HEK293 (cell line): Measurements from ENCODE around the gene TRAF1.

ENCODE experiments used
- CTCF ChIA-PET: fragments of 350-600 bp; formaldehyde crosslinking; extraction: SDS; loops from one replicate; lab custom pipeline; 2021; ENCODE audit warnings: antibody characterized with exemption; lab: Yijun Ruan, JAX
- POLR2A ChIA-PET: fragments of 300-600 bp; formaldehyde crosslinking; extraction: SDS; loops from one replicate; lab custom pipeline; 2020; ENCODE audit warnings: antibody characterized with exemption, inconsistent platforms; lab: Yijun Ruan, JAX
- H3K27ac ChIP-seq: fragments of 200-500 bp; sonication (Bioruptor generic); 2 replicates; pipeline ENCODE4 v1.5.1; 2014; ENCODE audit warnings: low read depth, low read length, control low read depth, inconsistent platforms; ENCODE audit errors: extremely low read depth
- H3K36me3 ChIP-seq, 2 experiments: fragments of 200-500 bp in 1 of 2; sonication (Bioruptor generic) in 1 of 2; 1 replicate in 1 of 2; 2 replicates in 1 of 2; pipeline ENCODE4 v1.5.1; 2014 to 2017; ENCODE audit warnings: inconsistent platforms in 2 of 2, low read length in 2 of 2; ENCODE audit not compliant: control insufficient read depth in 2 of 2, insufficient read depth in 1 of 2
- H3K4me1 ChIP-seq: fragments of 200-500 bp; sonication (Bioruptor generic); 2 replicates; pipeline ENCODE4 v1.5.1; 2014; ENCODE audit warnings: mild to moderate bottlenecking, low read length, inconsistent platforms; ENCODE audit not compliant: control insufficient read depth, insufficient read depth
- H3K4me3 ChIP-seq: 2 replicates; pipeline ENCODE4 v1.5.1; 2011; ENCODE audit warnings: low read depth, mild to moderate bottlenecking, control low read depth, low read length, moderate library complexity
- H3K9me3 ChIP-seq: fragments of 200-500 bp; sonication (Bioruptor generic); 2 replicates; pipeline ENCODE4 v1.5.1; 2014; ENCODE audit warnings: low read depth, low read length, inconsistent platforms; ENCODE audit not compliant: control insufficient read depth, insufficient read depth
- BCL11A ChIP-seq: fragments of 450-650 bp; formaldehyde crosslinking; IDR thresholded peaks from 2 replicates; pipeline ENCODE4 v1.5.1; 2016; ENCODE audit warnings: low read depth, missing biosample characterization, missing genetic modification characterization
- EGR2 ChIP-seq: fragments of 450-650 bp; formaldehyde crosslinking; IDR thresholded peaks from 2 replicates; pipeline ENCODE4 v1.5.1; 2016; ENCODE audit warnings: low read depth, missing biosample characterization, missing genetic modification characterization
- IKZF3 ChIP-seq: fragments of 450-650 bp; IDR thresholded peaks from 2 replicates; pipeline ENCODE4 v1.5.0; 2018; ENCODE audit warnings: missing biosample characterization, mild to moderate bottlenecking, missing genetic modification characterization, moderate library complexity
- MZF1 ChIP-seq: fragments of 450-650 bp; formaldehyde crosslinking; IDR thresholded peaks from 2 replicates; pipeline ENCODE4 v1.5.1; 2017; ENCODE audit warnings: missing biosample characterization, missing genetic modification characterization, borderline replicate concordance
- PBX3 ChIP-seq: sonication (generic); formaldehyde crosslinking; IDR thresholded peaks from 2 replicates; pipeline ENCODE4 v1.8.1; 2022; ENCODE audit warnings: mild to moderate bottlenecking, moderate library complexity, missing genetic modification reagents
- RBAK ChIP-seq: fragments of 450-650 bp; formaldehyde crosslinking; IDR thresholded peaks from 2 replicates; pipeline ENCODE4 v1.5.1; 2016; ENCODE audit warnings: missing biosample characterization, missing genetic modification characterization
- TCF7L2 ChIP-seq: IDR thresholded peaks from 2 replicates; pipeline ENCODE4 v1.6.1; 2011; ENCODE audit warnings: low read depth, mild to moderate bottlenecking, inconsistent platforms, low read length, moderate library complexity, borderline replicate concordance
- ZFHX2 ChIP-seq: fragments of 450-650 bp; formaldehyde crosslinking; conservative IDR thresholded peaks from 2 replicates; pipeline ENCODE4 v1.5.1; 2016; ENCODE audit warnings: missing biosample characterization, missing genetic modification characterization
- ZFP41 ChIP-seq: fragments of 450-650 bp; formaldehyde crosslinking; IDR thresholded peaks from 2 replicates; pipeline ENCODE4 v1.5.1; 2016; ENCODE audit warnings: missing biosample characterization, missing genetic modification characterization, borderline replicate concordance
- ZNF16 ChIP-seq: fragments of 450-650 bp; formaldehyde crosslinking; IDR thresholded peaks from 2 replicates; pipeline ENCODE4 v1.5.1; 2016; ENCODE audit warnings: low read depth, missing biosample characterization, missing genetic modification characterization
- ZNF2 ChIP-seq: fragments of 450-650 bp; formaldehyde crosslinking; IDR thresholded peaks from 2 replicates; pipeline ENCODE4 v1.5.1; 2016; ENCODE audit warnings: missing biosample characterization, missing genetic modification characterization
- ZNF274 ChIP-seq, 2 experiments: fragments of 200-500 bp in 1 of 2; fragments of 450-650 bp in 1 of 2; sonication (Bioruptor generic) in 1 of 2; formaldehyde crosslinking in 1 of 2; IDR thresholded peaks; 2 replicates each; pipeline versions ENCODE4 v1.5.1 to v1.6.1; 2014 to 2016; ENCODE audit warnings: borderline replicate concordance in 1 of 2, inconsistent platforms in 1 of 2, low read length in 1 of 2, missing biosample characterization in 1 of 2, missing genetic modification characterization in 1 of 2
- ZNF366 ChIP-seq: fragments of 450-650 bp; formaldehyde crosslinking; conservative IDR thresholded peaks from 2 replicates; pipeline ENCODE4 v1.5.1; 2016; ENCODE audit warnings: missing biosample characterization, missing genetic modification characterization
- ZNF416 ChIP-seq: fragments of 450-650 bp; formaldehyde crosslinking; IDR thresholded peaks from 2 replicates; pipeline ENCODE4 v1.5.1; 2016; ENCODE audit warnings: missing biosample characterization, missing genetic modification characterization
- ZNF521 ChIP-seq: fragments of 450-650 bp; formaldehyde crosslinking; IDR thresholded peaks from 2 replicates; pipeline ENCODE4 v1.5.1; 2017; ENCODE audit warnings: missing biosample characterization, mild to moderate bottlenecking, missing genetic modification characterization
- ZNF549 ChIP-seq: fragments of 450-650 bp; IDR thresholded peaks from 2 replicates; pipeline ENCODE4 v1.5.1; 2018; ENCODE audit warnings: missing biosample characterization, missing genetic modification characterization, mild to moderate bottlenecking, inconsistent platforms, moderate library complexity
- ZNF561 ChIP-seq: fragments of 450-650 bp; IDR thresholded peaks from 2 replicates; pipeline ENCODE4 v1.5.1; 2018; ENCODE audit warnings: missing biosample characterization, missing genetic modification characterization, borderline replicate concordance
- ZNF571 ChIP-seq: fragments of 450-650 bp; formaldehyde crosslinking; IDR thresholded peaks from 2 replicates; pipeline ENCODE4 v1.5.0; 2017; ENCODE audit warnings: missing biosample characterization, missing genetic modification characterization
- ZNF596 ChIP-seq: fragments of 450-650 bp; IDR thresholded peaks from 2 replicates; pipeline ENCODE4 v1.5.0; 2018; ENCODE audit warnings: missing biosample characterization, mild to moderate bottlenecking, missing genetic modification characterization, moderate library complexity
- ZNF692 ChIP-seq: fragments of 450-650 bp; formaldehyde crosslinking; IDR thresholded peaks from 2 replicates; pipeline ENCODE4 v1.5.1; 2016; ENCODE audit warnings: missing biosample characterization, missing genetic modification characterization
- ZNF768 ChIP-seq: fragments of 450-650 bp; formaldehyde crosslinking; IDR thresholded peaks from 2 replicates; pipeline ENCODE4 v1.5.1; 2018; ENCODE audit warnings: missing biosample characterization, mild to moderate bottlenecking, missing genetic modification characterization

The TRAF1 gene

GRCh38 chr9:120905315-120906164 is 21.1 kb downstream of the TRAF1 start:
- Histone ChIP-seq H3K27ac (no peak overlapping the region), H3K36me3 (no peaks in the 10 kb centered on the region), H3K9me3 (no peaks in the 10 kb centered on the region), H3K4me1 (no peaks in the 10 kb centered on the region), H3K4me3 (no peak overlapping the region)
- TF ChIP-seq ZNF16 (tag by site-specific recombination) = no peak
- no peak for TF ChIP-seq ZNF692 (tag by site-specific recombination)
- TF ChIP-seq ZNF768 = no peak
- no peak for TF ChIP-seq TCF7L2
- no peak for TF ChIP-seq IKZF3 (tag by site-specific recombination)
- no peak for TF ChIP-seq ZNF2 (tag by site-specific recombination)
- no peak for TF ChIP-seq ZNF561 (tag by site-specific recombination)
- CTCF ChIA-PET = no interaction called here
- POLR2A ChIA-PET = no interaction called here

GRCh38 chr9:120904978-120905301 is 21.7 kb downstream of the TRAF1 start:
- TF ChIP-seq RBAK (tag by site-specific recombination) (no peak), EGR2 (peak; percentile 49; the same call in 1 of the 2 replicates), ZFHX2 (tag by site-specific recombination) (peak; percentile 62)
- Histone ChIP-seq H3K4me1 (no peaks in the 10 kb centered on the region), H3K4me3 (no peak overlapping the region), H3K27ac (no peak overlapping the region), H3K9me3 (no peaks in the 10 kb centered on the region), H3K36me3 (no peaks in the 10 kb centered on the region)
- POLR2A ChIA-PET = interaction anchor here (1.4 kb wide), 1 partner anchor 19 kb away, joined by 3 read pairs; no protein-coding TSS in a partner anchor
- CTCF ChIA-PET = no interaction called here

- no peak overlapping the region for H3K4me3 ChIP-seq
- no peaks in the 10 kb centered on the region for H3K36me3 ChIP-seq
- H3K4me1 ChIP-seq = no peaks in the 10 kb centered on the region
- H3K9me3 ChIP-seq = no peaks in the 10 kb centered on the region
- CTCF ChIA-PET = interaction anchor here (0.5 kb wide), 1 partner anchor 29 kb away, joined by 4 read pairs; no protein-coding TSS in a partner anchor
- TF ChIP-seq PBX3 (no peak), ZNF571 (tag by site-specific recombination) (no peak), ZNF416 (tag by site-specific recombination) (no peak), ZNF274 (IDR thresholded peaks at IDR 0.05; ENCODE audit: low read length) (no peak), ZNF274 (tag by site-specific recombination; IDR thresholded peaks at IDR 0.05; ENCODE audit: borderline replicate concordance) (no peak), ZNF596 (no peak), ZNF521 (no peak), BCL11A (no peak), ZFP41 (tag by site-specific recombination) (no peak), ZNF549 (tag by site-specific recombination) (no peak), ZNF366 (tag by site-specific recombination) (no peak), MZF1 (no peak)
- TF ChIP-seq, all 188 proteins: peak for 0
- no peak overlapping the region for H3K27ac ChIP-seq
- POLR2A ChIA-PET = interaction anchor here (1.2 to 1.4 kb wide), 2 partner anchors 14 to 18 kb away, joined by 3 read pairs; no protein-coding TSS in a partner anchor
These were observed 22.3 kb downstream of the TRAF1 start for GRCh38 chr9:120904061-120904977.
